Lung (tissue), 12 donors: ENCODE results near the gene DPP7. TPM values are rescaled to one million over a fixed set of nuclear protein-coding genes. Genes with fewer than 3 reads are reported as not detected.

Experiments used
- ATAC-seq: fragments of 200-7000 bp; cut with Tn5 transposase; one replicate; pipeline ENCODE4 v1.9.1; 2020; ENCODE audit warnings: moderate number of reproducible peaks; ENCODE audit not compliant: insufficient read depth, low FRiP score
- DNase-seq, 3 donors: peaks; one replicate each; pipeline ENCODE4 v3.0.0-alpha.2; 2013 to 2017
- H3K27ac ChIP-seq, 2 donors: one replicate each; pipeline ENCODE4 v1.5.1; 2013; ENCODE audit warnings: mild to moderate bottlenecking in 2 of 2, moderate library complexity in 2 of 2, control low read depth in 1 of 2, inconsistent platforms in 1 of 2, low read depth in 1 of 2, low read length in 1 of 2
- H3K27me3 ChIP-seq, 3 donors: one replicate each; pipeline ENCODE4 v1.5.1; 2013; ENCODE audit warnings: low read length in 2 of 3; ENCODE audit not compliant: control insufficient read depth in 3 of 3, insufficient read depth in 3 of 3
- H3K36me3 ChIP-seq, 4 donors: one replicate each; pipeline ENCODE4 v1.5.1; 2013; ENCODE audit warnings: low read length in 4 of 4, mild to moderate bottlenecking in 1 of 4, moderate library complexity in 1 of 4; ENCODE audit not compliant: control insufficient read depth in 4 of 4, insufficient read depth in 4 of 4
- H3K4me1 ChIP-seq, 5 donors: one replicate each; pipeline ENCODE4 v1.5.1; 2013; ENCODE audit warnings: low read length in 5 of 5, mild to moderate bottlenecking in 2 of 5, moderate library complexity in 1 of 5; ENCODE audit not compliant: control insufficient read depth in 5 of 5, insufficient read depth in 5 of 5
- H3K4me3 ChIP-seq: one replicate; pipeline ENCODE4 v1.5.1; 2013; ENCODE audit warnings: mild to moderate bottlenecking, control low read depth, moderate library complexity
- H3K9ac ChIP-seq, 2 donors: one replicate each; pipeline ENCODE4 v1.5.1; 2013; ENCODE audit warnings: low read length in 2 of 2, control low read depth in 1 of 2; ENCODE audit not compliant: insufficient read depth in 1 of 2
- H3K9me3 ChIP-seq, 4 donors: one replicate each; pipeline ENCODE4 v1.5.1; 2013; ENCODE audit warnings: low read length in 3 of 4, mild to moderate bottlenecking in 1 of 4, moderate library complexity in 1 of 4; ENCODE audit not compliant: control insufficient read depth in 4 of 4, insufficient read depth in 3 of 4
- WGBS, 2 donors: extraction: QIAGEN DNeasy Blood & Tissue Kit; methylation state at CpG; one replicate each; pipeline ENCODE4 v1.1.7; 2013; 5-methylcytosine and 5-hydroxymethylcytosine counted together
- polyA plus RNA-seq, 2 donors: library from polyadenylated mRNA; stranded (reverse); fragments of 200-250 nt; gene quantifications; one replicate each; pipeline ENCODE4 v1.2.1, GENCODE V29; 2013
- total RNA-seq, 2 donors: library from RNA; depleted of rRNA in 1 of 2; stranded (reverse); fragments of >200 nt in 1 of 2; gene quantifications; one replicate each; pipeline ENCODE4 v1.2.1, GENCODE V29; 2014 to 2021
- TF ChIP-seq, protein P1 (sequence below): IDR thresholded peaks from 2 replicates; pipeline ENCODE4 v1.5.1; 2012; ENCODE audit warnings: mild to moderate bottlenecking; ENCODE audit errors: control extremely low read depth, extremely low read depth
- donor health status: control.
- donor health status: control.
- donor health status: Bipolar disorder and iron deficiency.
- donor health status: healthy.
- donor health status: DM: yes; HTN: yes; CAD: no.

The DPP7 gene
- total and polyA plus RNA-seq, 4 donors = 48.0 to 436 (median 228) TPM

DNA sequence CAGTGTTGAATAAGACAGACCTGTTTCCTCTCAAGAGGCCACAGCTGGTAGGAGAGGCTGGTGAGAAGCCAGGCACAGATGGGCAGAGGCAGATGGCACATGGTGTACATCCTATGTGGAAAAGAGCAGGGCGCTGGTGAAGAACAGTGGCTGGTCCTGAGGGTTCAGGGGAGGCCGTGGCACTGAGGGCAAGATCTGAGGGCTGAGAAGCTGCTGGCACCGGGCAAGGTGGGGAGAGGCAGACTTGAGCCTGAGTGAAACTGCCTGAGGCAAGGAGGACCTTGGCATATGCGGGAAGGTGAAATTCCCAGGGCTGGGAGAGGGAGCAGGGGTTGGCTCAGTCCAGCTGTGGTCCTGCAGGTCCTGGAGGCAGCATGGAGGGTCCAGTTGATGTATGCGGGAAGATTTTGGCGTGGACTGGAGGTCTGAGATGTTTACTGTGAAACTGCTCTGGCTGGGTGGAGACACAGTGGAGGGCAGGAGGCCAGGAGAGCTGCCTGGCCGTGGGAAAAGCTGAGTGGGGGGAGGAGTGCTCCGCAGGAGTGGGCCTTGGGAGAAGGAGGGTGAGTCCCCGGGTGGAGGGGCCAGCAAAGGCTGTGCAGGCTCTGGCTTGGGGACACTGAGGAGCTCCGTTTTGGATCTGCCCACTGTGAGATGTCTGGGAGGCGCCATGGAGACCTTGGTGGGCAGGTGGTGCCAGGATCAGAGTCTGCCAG lies 25.1 kb downstream of the DPP7 start:
- H3K36me3 ChIP-seq = peaks cover 0 to 15% (median 4%) of the 10 kb centered on the region in 4 donors
- H3K4me3 ChIP-seq = no peak overlapping the region
- DNase-seq (no peak), ATAC-seq (no peak)
- no peaks in the 10 kb centered on the region for H3K9me3 ChIP-seq
- TF ChIP-seq, protein P1, sequence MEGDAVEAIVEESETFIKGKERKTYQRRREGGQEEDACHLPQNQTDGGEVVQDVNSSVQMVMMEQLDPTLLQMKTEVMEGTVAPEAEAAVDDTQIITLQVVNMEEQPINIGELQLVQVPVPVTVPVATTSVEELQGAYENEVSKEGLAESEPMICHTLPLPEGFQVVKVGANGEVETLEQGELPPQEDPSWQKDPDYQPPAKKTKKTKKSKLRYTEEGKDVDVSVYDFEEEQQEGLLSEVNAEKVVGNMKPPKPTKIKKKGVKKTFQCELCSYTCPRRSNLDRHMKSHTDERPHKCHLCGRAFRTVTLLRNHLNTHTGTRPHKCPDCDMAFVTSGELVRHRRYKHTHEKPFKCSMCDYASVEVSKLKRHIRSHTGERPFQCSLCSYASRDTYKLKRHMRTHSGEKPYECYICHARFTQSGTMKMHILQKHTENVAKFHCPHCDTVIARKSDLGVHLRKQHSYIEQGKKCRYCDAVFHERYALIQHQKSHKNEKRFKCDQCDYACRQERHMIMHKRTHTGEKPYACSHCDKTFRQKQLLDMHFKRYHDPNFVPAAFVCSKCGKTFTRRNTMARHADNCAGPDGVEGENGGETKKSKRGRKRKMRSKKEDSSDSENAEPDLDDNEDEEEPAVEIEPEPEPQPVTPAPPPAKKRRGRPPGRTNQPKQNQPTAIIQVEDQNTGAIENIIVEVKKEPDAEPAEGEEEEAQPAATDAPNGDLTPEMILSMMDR = no peak
- H3K27ac ChIP-seq = no peak overlapping the region
- 86 to 90% methylated on average over 11 of the region's 11 CpGs for WGBS, 2 donors
- no peak overlapping the region for H3K9ac ChIP-seq
- H3K4me1 ChIP-seq = peaks cover 0 to 14% (median 0%) of the 10 kb centered on the region in 5 donors
- no peaks in the 10 kb centered on the region for H3K27me3 ChIP-seq

DNA sequence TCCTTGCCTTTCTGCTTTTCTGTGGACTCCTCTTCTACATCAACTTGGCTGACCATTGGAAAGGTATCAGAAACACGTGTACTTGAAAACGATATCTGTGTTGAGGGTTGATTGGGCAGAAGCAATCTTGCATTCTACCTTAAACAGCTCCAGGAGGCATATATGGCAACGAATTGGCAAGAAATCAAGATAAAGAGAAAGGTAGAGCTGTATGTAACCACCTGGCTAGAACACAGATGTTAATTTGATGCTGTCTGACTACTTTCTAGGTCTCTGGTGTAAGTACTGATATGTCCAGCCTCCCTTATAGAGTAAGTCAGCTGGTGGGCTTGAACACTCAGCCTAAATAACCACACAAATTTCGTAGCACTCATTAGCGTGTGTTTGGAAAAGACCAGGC lies 26.4 kb downstream of the DPP7 start:
- ATAC-seq = no peak
- H3K9me3 ChIP-seq = no peaks in the 10 kb centered on the region
- DNase-seq = no peak
- H3K36me3 ChIP-seq = peaks cover 0 to 13% (median 6%) of the 10 kb centered on the region in 4 donors
- TF ChIP-seq, protein P1 = no peak
- H3K4me3 ChIP-seq = no peak overlapping the region
- peak overlapping the region in 1 of 2 donors; percentile 0 for H3K9ac ChIP-seq
- H3K4me1 ChIP-seq = peaks cover 0 to 14% (median 0%) of the 10 kb centered on the region in 5 donors
- 90 to 97% methylated on average over 5 of the region's 5 CpGs for WGBS, 2 donors
- no peaks in the 10 kb centered on the region for H3K27me3 ChIP-seq
- H3K27ac ChIP-seq = no peak overlapping the region

DNA sequence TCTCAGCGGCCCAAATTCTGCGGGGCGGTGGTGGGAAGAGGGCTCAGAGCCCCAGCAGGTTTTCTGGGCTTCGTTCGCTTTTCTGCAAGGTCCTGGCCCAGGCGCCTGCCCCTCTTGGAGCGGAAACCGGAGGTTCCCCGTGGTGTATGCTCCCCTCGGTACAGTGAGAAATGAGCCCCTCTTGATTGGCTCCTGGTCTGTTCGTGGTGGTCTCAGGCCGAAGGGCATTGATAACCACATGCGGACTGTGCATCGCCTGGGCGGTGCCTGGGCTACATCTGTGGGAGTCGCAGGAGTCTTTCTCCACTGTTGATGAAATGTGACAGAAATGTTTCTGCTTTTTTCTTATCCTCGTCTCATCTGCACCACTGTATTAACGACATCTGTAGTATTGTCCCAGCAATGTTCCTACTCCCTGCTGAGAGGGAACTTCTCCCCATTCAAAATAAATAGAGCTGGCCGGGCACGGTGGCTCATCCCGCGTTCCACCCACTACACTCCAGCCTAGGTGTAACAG lies 27.1 kb downstream of the DPP7 start:
- Histone ChIP-seq H3K4me3 (peak overlapping the region; percentile 71), H3K4me1 (peaks cover 0 to 14% (median 0%) of the 10 kb centered on the region in 5 donors), H3K9me3 (no peaks in the 10 kb centered on the region), H3K27me3 (no peaks in the 10 kb centered on the region), H3K9ac (peak overlapping the region in 1 of 2 donors; percentile 0), H3K27ac (peak overlapping the region; percentile 91 to 95), H3K36me3 (peaks cover 0 to 19% (median 5%) of the 10 kb centered on the region in 4 donors)
- DNase-seq = peak in 2 of 3 donors; percentile 23 to 32
- TF ChIP-seq, protein P1 = no peak
- WGBS, 2 donors = 9 to 10% methylated on average over 22 of the region's 22 CpGs
- ATAC-seq = no peak
